Measurements from ENCODE around the gene GAB1.

GRCh38 chr4:143438710-143439109 is 102.0 kb downstream of the GAB1 start:
- TF ChIP-seq CTCF (IDR thresholded peaks at IDR 0.05), result no peak
- no peak for TF ChIP-seq EP300 (IDR thresholded peaks at IDR 0.05)
- TF ChIP-seq POLR2AphosphoS5 (IDR thresholded peaks at IDR 0.05), result no peak
